Lung (tissue), 12 donors: Measurements from ENCODE around the gene KIF2C. TPM values are rescaled to one million over a fixed set of nuclear protein-coding genes. Genes with fewer than 3 reads are reported as not detected.

Experiments used
- ATAC-seq: fragments of 200-7000 bp; cut with Tn5 transposase; one replicate; pipeline ENCODE4 v1.9.1; 2020; ENCODE audit warnings: moderate number of reproducible peaks; ENCODE audit not compliant: insufficient read depth, low FRiP score
- DNase-seq, 3 donors: peaks; one replicate each; pipeline ENCODE4 v3.0.0-alpha.2; 2013 to 2017
- H3K27ac ChIP-seq, 2 donors: one replicate each; pipeline ENCODE4 v1.5.1; 2013; ENCODE audit warnings: mild to moderate bottlenecking in 2 of 2, moderate library complexity in 2 of 2, control low read depth in 1 of 2, inconsistent platforms in 1 of 2, low read depth in 1 of 2, low read length in 1 of 2
- H3K27me3 ChIP-seq, 3 donors: one replicate each; pipeline ENCODE4 v1.5.1; 2013; ENCODE audit warnings: low read length in 2 of 3; ENCODE audit not compliant: control insufficient read depth in 3 of 3, insufficient read depth in 3 of 3
- H3K36me3 ChIP-seq, 4 donors: one replicate each; pipeline ENCODE4 v1.5.1; 2013; ENCODE audit warnings: low read length in 4 of 4, mild to moderate bottlenecking in 1 of 4, moderate library complexity in 1 of 4; ENCODE audit not compliant: control insufficient read depth in 4 of 4, insufficient read depth in 4 of 4
- H3K4me1 ChIP-seq, 5 donors: one replicate each; pipeline ENCODE4 v1.5.1; 2013; ENCODE audit warnings: low read length in 5 of 5, mild to moderate bottlenecking in 2 of 5, moderate library complexity in 1 of 5; ENCODE audit not compliant: control insufficient read depth in 5 of 5, insufficient read depth in 5 of 5
- H3K4me3 ChIP-seq: one replicate; pipeline ENCODE4 v1.5.1; 2013; ENCODE audit warnings: mild to moderate bottlenecking, control low read depth, moderate library complexity
- H3K9ac ChIP-seq, 2 donors: one replicate each; pipeline ENCODE4 v1.5.1; 2013; ENCODE audit warnings: low read length in 2 of 2, control low read depth in 1 of 2; ENCODE audit not compliant: insufficient read depth in 1 of 2
- H3K9me3 ChIP-seq, 4 donors: one replicate each; pipeline ENCODE4 v1.5.1; 2013; ENCODE audit warnings: low read length in 3 of 4, mild to moderate bottlenecking in 1 of 4, moderate library complexity in 1 of 4; ENCODE audit not compliant: control insufficient read depth in 4 of 4, insufficient read depth in 3 of 4
- CTCF ChIP-seq: IDR thresholded peaks from 2 replicates; pipeline ENCODE4 v1.5.1; 2012; ENCODE audit warnings: mild to moderate bottlenecking; ENCODE audit errors: control extremely low read depth, extremely low read depth
- WGBS, 2 donors: extraction: QIAGEN DNeasy Blood & Tissue Kit; methylation state at CpG; one replicate each; pipeline ENCODE4 v1.1.7; 2013; 5-methylcytosine and 5-hydroxymethylcytosine counted together
- polyA plus RNA-seq, 2 donors: library from polyadenylated mRNA; stranded (reverse); fragments of 200-250 nt; gene quantifications; one replicate each; pipeline ENCODE4 v1.2.1, GENCODE V29; 2013
- total RNA-seq, 2 donors: library from RNA; depleted of rRNA in 1 of 2; stranded (reverse); fragments of >200 nt in 1 of 2; gene quantifications; one replicate each; pipeline ENCODE4 v1.2.1, GENCODE V29; 2014 to 2021
- donor health status: control.
- donor health status: control.
- donor health status: Bipolar disorder and iron deficiency.
- donor health status: healthy.
- donor health status: DM: yes; HTN: yes; CAD: no.

KIF2C gene
- total and polyA plus RNA-seq, 4 donors, result 1.5 to 3.5 (median 2.1) TPM

- Histone ChIP-seq H3K36me3 (no peaks in the 10 kb centered on the region), H3K9ac (no peak overlapping the region), H3K4me3 (no peak overlapping the region), H3K27me3 (no peaks in the 10 kb centered on the region), H3K4me1 (peaks cover 0 to 4% (median 1%) of the 10 kb centered on the region in 5 donors), H3K27ac (no peak overlapping the region), H3K9me3 (peaks cover 0 to 3% (median 0%) of the 10 kb centered on the region in 4 donors)
- TF ChIP-seq CTCF, result no peak
- no peak for ATAC-seq
- no peak for DNase-seq
- 69 to 74% methylated on average over 6 of the region's 6 CpGs for WGBS, 2 donors
Observed at GRCh38 chr1:44705470-44705869, 34.2 kb upstream of the KIF2C start.

GRCh38 chr1:44705938-44706337, 33.7 kb upstream of the KIF2C start:
- Histone ChIP-seq H3K27me3 (no peaks in the 10 kb centered on the region), H3K4me3 (no peak overlapping the region), H3K36me3 (no peaks in the 10 kb centered on the region), H3K27ac (no peak overlapping the region), H3K4me1 (peaks cover 0 to 4% (median 1%) of the 10 kb centered on the region in 5 donors), H3K9me3 (peaks cover 0 to 3% (median 0%) of the 10 kb centered on the region in 4 donors), H3K9ac (no peak overlapping the region)
- 87 to 93% methylated on average over 2 of the region's 2 CpGs for WGBS, 2 donors
- ATAC-seq, result no peak
- DNase-seq, result no peak
- TF ChIP-seq CTCF, result no peak

DNA sequence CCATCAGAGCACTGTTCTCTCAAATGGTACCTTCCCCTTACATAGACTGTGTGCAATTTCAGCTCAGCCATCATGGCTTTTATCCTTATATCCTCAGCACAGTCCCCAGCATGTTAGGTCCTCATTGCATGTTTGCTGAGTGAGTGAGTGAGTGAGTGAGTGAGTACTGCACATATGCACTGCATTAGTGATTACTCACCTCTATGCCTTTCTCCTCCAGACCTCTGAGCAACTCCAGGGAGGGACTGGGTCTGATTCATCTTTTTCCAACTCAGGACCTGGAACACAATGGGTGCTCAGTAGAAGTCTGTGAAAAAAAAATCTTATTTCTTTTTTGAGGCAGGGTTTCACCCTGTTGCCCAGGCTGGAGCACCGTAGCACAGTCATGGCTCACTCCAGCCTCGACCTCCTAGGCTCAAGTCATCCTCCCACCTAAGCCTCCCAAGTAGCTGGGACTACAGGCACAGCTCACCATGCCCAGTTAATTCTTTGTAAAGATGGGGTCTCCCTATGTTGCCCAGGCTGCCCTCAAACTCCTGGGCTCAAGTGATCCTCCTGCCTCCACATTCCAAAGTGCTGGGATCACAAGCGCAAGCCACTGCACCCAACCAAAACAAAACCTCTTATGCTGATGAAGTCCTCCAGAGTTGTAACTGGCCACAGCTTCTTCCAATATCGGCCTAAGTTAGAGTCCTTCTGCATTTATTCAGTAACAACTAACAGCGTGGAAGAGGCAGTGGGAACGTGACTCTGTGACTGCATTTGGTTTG, 32.3 kb upstream of the KIF2C start:
- ATAC-seq (no peak), DNase-seq (no peak)
- no peak overlapping the region for H3K27ac ChIP-seq
- peaks cover 0 to 4% (median 0%) of the 10 kb centered on the region in 5 donors for H3K4me1 ChIP-seq
- H3K9ac ChIP-seq, result no peak overlapping the region
- no peak for TF ChIP-seq CTCF
- peaks cover 0 to 3% (median 0%) of the 10 kb centered on the region in 4 donors for H3K9me3 ChIP-seq
- no peaks in the 10 kb centered on the region for H3K27me3 ChIP-seq
- 92 to 94% methylated on average over 6 of the region's 6 CpGs for WGBS, 2 donors
- no peak overlapping the region for H3K4me3 ChIP-seq
- H3K36me3 ChIP-seq, result no peaks in the 10 kb centered on the region
